ENCODE results near the gene EMILIN3. TPM values are rescaled to one million over a fixed set of nuclear protein-coding genes. Genes with fewer than 3 reads are reported as not detected.

The EMILIN3 gene
- total and polyA plus RNA-seq, 2 experiments from 2014 or later, result 2.8 to 9.5 TPM

DNA sequence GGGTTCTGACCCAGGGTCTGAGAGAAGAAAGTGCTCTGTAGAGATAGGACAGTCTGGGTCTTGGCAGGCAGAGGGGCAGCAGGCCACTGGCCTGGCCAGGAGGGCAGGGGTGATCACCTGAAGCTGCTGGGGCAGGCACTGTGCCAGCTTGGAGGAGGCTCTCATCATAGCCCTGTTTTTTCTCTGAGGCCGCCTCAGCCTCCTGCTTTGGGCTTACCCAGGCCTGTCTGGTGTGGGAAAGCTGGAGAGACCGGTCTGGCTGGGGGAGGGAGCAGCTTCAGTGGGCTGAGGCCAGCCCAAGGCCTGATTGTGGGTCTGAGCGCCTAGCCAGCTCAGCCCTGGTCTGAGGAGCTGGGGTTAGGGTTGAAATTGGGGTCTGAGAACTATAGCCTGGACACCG, 22.1 kb downstream of the EMILIN3 start:
- H3K4me2 ChIP-seq, result no peak overlapping the region
- no peak for TF ChIP-seq EZH2phosphoT487 (IDR thresholded peaks at IDR 0.05; ENCODE audit: low read depth, severe bottlenecking, unreplicated experiment)
- TF ChIP-seq, protein P1, sequence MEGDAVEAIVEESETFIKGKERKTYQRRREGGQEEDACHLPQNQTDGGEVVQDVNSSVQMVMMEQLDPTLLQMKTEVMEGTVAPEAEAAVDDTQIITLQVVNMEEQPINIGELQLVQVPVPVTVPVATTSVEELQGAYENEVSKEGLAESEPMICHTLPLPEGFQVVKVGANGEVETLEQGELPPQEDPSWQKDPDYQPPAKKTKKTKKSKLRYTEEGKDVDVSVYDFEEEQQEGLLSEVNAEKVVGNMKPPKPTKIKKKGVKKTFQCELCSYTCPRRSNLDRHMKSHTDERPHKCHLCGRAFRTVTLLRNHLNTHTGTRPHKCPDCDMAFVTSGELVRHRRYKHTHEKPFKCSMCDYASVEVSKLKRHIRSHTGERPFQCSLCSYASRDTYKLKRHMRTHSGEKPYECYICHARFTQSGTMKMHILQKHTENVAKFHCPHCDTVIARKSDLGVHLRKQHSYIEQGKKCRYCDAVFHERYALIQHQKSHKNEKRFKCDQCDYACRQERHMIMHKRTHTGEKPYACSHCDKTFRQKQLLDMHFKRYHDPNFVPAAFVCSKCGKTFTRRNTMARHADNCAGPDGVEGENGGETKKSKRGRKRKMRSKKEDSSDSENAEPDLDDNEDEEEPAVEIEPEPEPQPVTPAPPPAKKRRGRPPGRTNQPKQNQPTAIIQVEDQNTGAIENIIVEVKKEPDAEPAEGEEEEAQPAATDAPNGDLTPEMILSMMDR (IDR thresholded peaks at IDR 0.05; ENCODE audit: poor library complexity), result no peak
- TF ChIP-seq EZH2 (IDR thresholded peaks at IDR 0.05; ENCODE audit: borderline replicate concordance), result no peak
- peaks cover 19% of the 10 kb centered on the region for H3K79me2 ChIP-seq
- 80% methylated on average over 4 of the region's 4 CpGs for WGBS (ENCODE audit: low lambda C conversion rate, missing lambda C conversion rate)
- no peaks in the 10 kb centered on the region for H3K27me3 ChIP-seq
- H3K9me2 ChIP-seq (replicated peaks; ENCODE audit: insufficient read depth), result no peaks in the 10 kb centered on the region
- H2AFZ ChIP-seq, result no peak overlapping the region
- peaks cover 30% of the 10 kb centered on the region for H3K4me1 ChIP-seq (ENCODE audit: insufficient read depth)
- H3K9me3 ChIP-seq (ENCODE audit: low read depth), result no peaks in the 10 kb centered on the region
- no peaks in the 10 kb centered on the region for H3K36me3 ChIP-seq (replicated peaks; ENCODE audit: insufficient read depth, low read depth)
- no peak for DNase-seq (ENCODE audit: low spot score)
- no peak overlapping the region for H3K27ac ChIP-seq
- no peaks in the 10 kb centered on the region for H4K20me1 ChIP-seq (ENCODE audit: insufficient read depth, poor library complexity, severe bottlenecking)
- no peak overlapping the region for H3K4me3 ChIP-seq

DNA sequence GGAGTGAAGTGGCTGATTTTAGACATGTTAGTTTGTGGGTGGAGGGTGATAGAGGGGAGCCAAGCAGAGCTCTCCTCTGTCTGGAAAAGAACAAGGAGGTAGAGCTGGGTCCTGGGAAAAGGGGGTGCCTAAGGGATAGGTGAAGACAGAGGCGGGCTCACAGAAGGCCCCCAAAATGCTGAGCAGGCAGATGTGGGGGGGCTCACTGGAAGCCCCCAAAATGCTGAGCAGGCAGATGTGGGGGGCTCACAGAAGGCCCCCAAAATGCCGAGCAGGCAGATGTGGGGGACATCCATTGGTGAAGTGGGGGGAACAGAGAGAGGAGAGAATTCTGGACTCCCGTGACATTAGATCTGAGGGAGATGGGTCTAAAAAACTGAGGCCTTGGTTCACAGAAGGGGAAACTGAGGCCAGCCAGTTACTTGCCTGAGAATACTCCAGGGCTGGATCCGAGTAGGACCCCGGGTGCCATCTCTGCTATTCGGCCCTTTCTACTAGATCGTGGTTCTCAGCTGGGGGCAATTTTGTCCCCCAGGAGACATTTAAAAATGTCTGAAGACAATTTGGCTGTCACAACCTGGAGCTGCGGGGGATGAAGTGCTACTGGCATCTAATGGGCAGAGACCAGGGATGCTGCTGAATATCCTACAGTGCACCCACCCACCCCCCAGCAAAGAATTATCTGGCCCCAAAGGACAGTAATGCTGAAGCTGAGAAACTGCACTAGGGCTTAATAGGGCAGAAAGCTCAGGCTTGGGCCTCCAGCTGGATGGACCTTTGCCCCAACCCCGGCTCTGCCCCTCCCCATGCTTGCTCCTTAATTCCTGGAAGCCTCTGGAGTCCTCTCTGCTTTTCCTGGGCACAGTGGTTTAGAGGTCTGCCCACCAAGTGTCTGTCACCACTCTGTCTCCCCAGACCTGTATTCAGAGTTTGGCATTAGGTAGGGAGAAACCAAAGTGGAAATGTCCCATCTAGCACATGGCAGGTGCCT, 23.8 kb downstream of the EMILIN3 start:
- Histone ChIP-seq H3K4me1 (ENCODE audit: insufficient read depth) (peaks cover 31% of the 10 kb centered on the region), H3K4me2 (peak overlapping the region; percentile 76), H3K9me2 (replicated peaks; ENCODE audit: insufficient read depth) (no peaks in the 10 kb centered on the region), H4K20me1 (ENCODE audit: insufficient read depth, poor library complexity, severe bottlenecking) (no peaks in the 10 kb centered on the region), H2AFZ (no peak overlapping the region), H3K79me2 (peaks cover 19% of the 10 kb centered on the region), H3K9me3 (ENCODE audit: low read depth) (no peaks in the 10 kb centered on the region), H3K27me3 (no peaks in the 10 kb centered on the region), H3K4me3 (no peak overlapping the region), H3K36me3 (replicated peaks; ENCODE audit: insufficient read depth, low read depth) (no peaks in the 10 kb centered on the region), H3K27ac (peak overlapping the region; percentile 7)
- TF ChIP-seq EZH2 (IDR thresholded peaks at IDR 0.05; ENCODE audit: borderline replicate concordance), result no peak
- no peak for TF ChIP-seq EZH2phosphoT487 (IDR thresholded peaks at IDR 0.05; ENCODE audit: low read depth, severe bottlenecking, unreplicated experiment)
- WGBS (ENCODE audit: low lambda C conversion rate, missing lambda C conversion rate), result 91% methylated on average over 9 of the region's 9 CpGs
- DNase-seq (ENCODE audit: low spot score), result no peak

DNA sequence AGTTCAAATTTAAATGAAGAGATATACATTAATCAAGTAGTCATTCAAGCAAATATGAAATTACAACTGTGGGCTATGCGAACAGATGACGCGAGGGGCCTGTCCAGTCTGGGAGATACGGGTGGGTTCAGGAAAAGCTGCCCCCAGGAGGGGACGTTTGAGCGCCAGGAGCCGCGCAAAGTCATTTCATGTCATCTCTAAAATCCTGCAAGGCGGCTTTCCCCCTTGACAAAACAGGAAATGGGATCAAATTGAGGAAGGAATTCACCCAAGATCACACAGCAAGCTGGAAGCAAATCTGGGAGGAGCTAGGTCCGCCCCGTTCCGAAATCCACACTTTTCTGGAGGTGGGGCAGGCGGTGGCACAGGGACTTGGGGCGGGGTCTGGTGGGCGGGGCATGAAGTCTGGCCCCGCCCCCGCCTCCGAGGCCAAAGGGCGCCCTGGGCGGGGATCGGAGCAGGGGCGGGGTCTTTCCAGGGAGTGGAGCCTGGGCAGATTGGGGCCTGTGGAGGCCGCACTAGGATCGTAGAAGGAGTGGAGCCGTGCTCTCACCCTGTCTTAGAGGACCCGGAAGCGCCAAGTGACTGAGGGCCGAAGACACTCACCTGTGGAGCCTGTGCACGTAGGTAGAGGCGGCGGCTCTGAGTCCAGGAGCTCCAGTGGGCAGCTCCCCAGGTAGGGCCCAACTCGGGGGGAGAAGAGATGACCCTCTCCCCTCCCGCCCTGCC, 26.1 kb downstream of the EMILIN3 start, which contains the start of gene LPIN3:
LPIN3 (plus strand) TSS at position 495 of the 729 bp plus-strand sequence. CDS start 4,983 bp downstream, outside the sequence.
- Histone ChIP-seq H3K27me3 (no peaks in the 10 kb centered on the region), H3K9me2 (replicated peaks; ENCODE audit: insufficient read depth) (no peaks in the 10 kb centered on the region), H3K36me3 (replicated peaks; ENCODE audit: insufficient read depth, low read depth) (no peaks in the 10 kb centered on the region), H3K4me1 (ENCODE audit: insufficient read depth) (peaks cover 27% of the 10 kb centered on the region), H2AFZ (peak within 1 kb of the TSS; percentile 86), H3K27ac (peak within 1 kb of the TSS; percentile 78), H3K4me2 (peak within 1 kb of the TSS; percentile 76), H3K4me3 (no peak within 1 kb of the TSS), H3K79me2 (peaks cover 19% of the 10 kb centered on the region), H4K20me1 (ENCODE audit: insufficient read depth, poor library complexity, severe bottlenecking) (no peaks in the 10 kb centered on the region), H3K9me3 (ENCODE audit: low read depth) (no peaks in the 10 kb centered on the region)
- TF ChIP-seq, protein P1 (IDR thresholded peaks at IDR 0.05; ENCODE audit: poor library complexity), result peak; percentile 56
- TF ChIP-seq EZH2phosphoT487 (IDR thresholded peaks at IDR 0.05; ENCODE audit: low read depth, severe bottlenecking, unreplicated experiment), result no peak
- peak; percentile 96 for DNase-seq (ENCODE audit: low spot score)
- WGBS (ENCODE audit: low lambda C conversion rate, missing lambda C conversion rate), result 5% methylated on average over 13 of the region's 33 CpGs
